Measurements from ENCODE around the gene TNF. TPM values are rescaled to one million over a fixed set of nuclear protein-coding genes. Genes with fewer than 3 reads are reported as not detected.
A peak's percentile ranks its signal among the peaks of the same experiment; 100 is the strongest.

TNF gene
- polyA plus RNA-seq, 3 donors, result 7.1 to 13.7 (median 9.6) TPM

DNA sequence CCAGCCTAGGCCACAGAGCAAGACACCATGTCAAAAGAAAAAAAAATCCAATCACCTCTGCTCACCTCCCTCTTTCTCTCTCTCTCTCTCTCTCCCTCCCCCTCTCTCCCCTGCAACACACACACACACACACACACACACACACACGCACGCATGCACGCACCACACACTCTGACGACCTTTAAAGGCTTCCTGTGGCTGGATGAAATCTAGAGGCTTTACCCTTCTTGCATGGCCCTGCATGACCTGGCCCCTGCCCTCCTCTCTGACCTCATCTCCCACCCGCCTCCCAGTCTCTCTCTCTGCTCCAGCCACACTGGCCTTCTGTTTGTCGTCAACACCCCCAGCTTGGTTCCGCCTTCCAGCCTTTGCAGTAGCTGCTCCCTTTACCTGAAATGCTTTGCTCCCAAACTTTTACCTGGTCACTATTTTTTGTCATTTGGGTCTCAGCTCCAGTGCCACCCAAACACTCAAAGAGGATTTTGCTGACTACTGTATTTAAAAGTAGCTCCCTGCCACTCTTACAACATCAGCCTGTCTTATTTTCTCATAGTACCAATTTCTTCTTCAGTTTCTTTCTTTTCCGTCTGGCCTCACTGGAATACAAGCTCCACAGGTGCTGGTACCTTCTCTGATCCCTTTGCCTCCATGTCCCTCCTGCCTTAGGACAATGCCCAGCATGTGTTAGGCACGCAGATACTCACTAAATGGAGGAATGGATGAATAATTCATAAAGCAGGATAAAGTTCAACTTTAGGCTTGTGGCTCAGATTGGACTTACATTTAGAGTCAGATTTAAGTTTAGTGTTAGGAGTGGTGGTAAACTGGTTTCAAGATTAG, 7.6 kb upstream of the TNF start:
- Mint-ChIP-seq H3K9me3 (peaks cover 0 to 2% (median 0%) of the 10 kb centered on the region in 7 donors), H3K4me1 (peaks cover 59% of the 10 kb centered on the region), H3K36me3 (peaks cover 4 to 6% of the 10 kb centered on the region in 2 donors), H3K27ac (peak overlapping the region; percentile 90 to 99 (median 97)), H3K27me3 (ENCODE audit: low read depth in 3 of 3) (peaks cover 1 to 6% (median 2%) of the 10 kb centered on the region in 3 donors), H3K4me3 (peak overlapping the region; percentile 42 to 77)
- peak overlapping the region; percentile 55 for H3K4me2 ChIP-seq (replicated peaks; ENCODE audit: extremely low read depth, low read length, poor library complexity, severe bottlenecking)
- H3K4me3 ChIP-seq (replicated peaks in 1 of 3; ENCODE audit: low read depth in 2 of 3, low read length in 3 of 3), result peak overlapping the region in 1 of 3 experiments; percentile 41
- H2AFZ ChIP-seq (ENCODE audit: insufficient read depth, low read depth, low read length, poor library complexity, severe bottlenecking), result no peak overlapping the region
- TF ChIP-seq, protein P1, sequence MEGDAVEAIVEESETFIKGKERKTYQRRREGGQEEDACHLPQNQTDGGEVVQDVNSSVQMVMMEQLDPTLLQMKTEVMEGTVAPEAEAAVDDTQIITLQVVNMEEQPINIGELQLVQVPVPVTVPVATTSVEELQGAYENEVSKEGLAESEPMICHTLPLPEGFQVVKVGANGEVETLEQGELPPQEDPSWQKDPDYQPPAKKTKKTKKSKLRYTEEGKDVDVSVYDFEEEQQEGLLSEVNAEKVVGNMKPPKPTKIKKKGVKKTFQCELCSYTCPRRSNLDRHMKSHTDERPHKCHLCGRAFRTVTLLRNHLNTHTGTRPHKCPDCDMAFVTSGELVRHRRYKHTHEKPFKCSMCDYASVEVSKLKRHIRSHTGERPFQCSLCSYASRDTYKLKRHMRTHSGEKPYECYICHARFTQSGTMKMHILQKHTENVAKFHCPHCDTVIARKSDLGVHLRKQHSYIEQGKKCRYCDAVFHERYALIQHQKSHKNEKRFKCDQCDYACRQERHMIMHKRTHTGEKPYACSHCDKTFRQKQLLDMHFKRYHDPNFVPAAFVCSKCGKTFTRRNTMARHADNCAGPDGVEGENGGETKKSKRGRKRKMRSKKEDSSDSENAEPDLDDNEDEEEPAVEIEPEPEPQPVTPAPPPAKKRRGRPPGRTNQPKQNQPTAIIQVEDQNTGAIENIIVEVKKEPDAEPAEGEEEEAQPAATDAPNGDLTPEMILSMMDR (IDR thresholded peaks at IDR 0.05), result no peak
- no peaks in the 10 kb centered on the region for H3K79me2 ChIP-seq (ENCODE audit: insufficient read depth, low read length)
- H3K27ac ChIP-seq (ENCODE audit: low read depth in 1 of 2, low read length in 2 of 2), result peak overlapping the region; percentile 88 to 96
- no peaks in the 10 kb centered on the region for H3K36me3 ChIP-seq (replicated peaks in 1 of 2; ENCODE audit: control insufficient read depth in 1 of 2, insufficient read depth in 2 of 2, low read length in 2 of 2)
- intact Hi-C loops (cut with micrococcal nuclease), result loop anchor here in 1 of 2 donors (1.0 kb wide), 1 partner anchor 7 kb away; no protein-coding TSS in a partner anchor
- H3K9ac ChIP-seq (ENCODE audit: insufficient read depth, low read length, poor library complexity, severe bottlenecking), result peak overlapping the region; percentile 53
- no peaks in the 10 kb centered on the region for H4K20me1 ChIP-seq (ENCODE audit: insufficient read depth, low read length)
- peak in 1 of 3 donors; percentile 45 for DNase-seq
- peaks cover 41 to 46% of the 10 kb centered on the region in 2 donors for H3K4me1 ChIP-seq (ENCODE audit: control insufficient read depth in 1 of 2, insufficient read depth in 2 of 2, low read length in 2 of 2)
- 62% methylated on average over 7 of the region's 9 CpGs for WGBS (ENCODE audit: insufficient coverage)
- no peaks in the 10 kb centered on the region for H3K9me3 ChIP-seq (replicated peaks in 1 of 2; ENCODE audit: control insufficient read depth in 1 of 2, insufficient read depth in 1 of 2, low read length in 2 of 2)
- H3K27me3 ChIP-seq (ENCODE audit: control insufficient read depth in 2 of 2, insufficient read depth in 2 of 2, low read length in 2 of 2), result no peaks in the 10 kb centered on the region

DNA sequence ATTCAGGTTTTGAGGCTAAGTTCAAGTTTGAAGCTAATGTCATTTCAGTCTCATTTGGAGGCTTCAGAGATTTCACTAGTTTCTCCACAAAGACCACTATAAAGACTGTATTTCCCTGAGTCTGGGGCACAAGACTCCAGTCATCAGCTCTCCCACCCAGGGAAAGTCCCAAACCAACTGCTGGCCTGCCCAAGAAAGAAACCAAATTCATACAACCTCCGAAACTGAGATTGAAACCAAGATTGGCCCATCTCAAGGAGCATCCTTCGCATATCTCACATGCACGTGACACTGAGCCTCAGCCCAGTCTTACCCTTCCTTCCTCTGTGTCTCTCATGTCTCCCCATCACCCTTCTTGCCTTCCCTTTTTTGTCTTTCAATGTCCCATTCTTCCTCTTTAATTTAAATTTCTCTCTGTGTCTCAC, 6.8 kb upstream of the TNF start:
- intact Hi-C loops (cut with micrococcal nuclease), result loop anchor here in 1 of 2 donors (1.0 kb wide), 1 partner anchor 8 kb away; no protein-coding TSS in a partner anchor
- H3K9me3 ChIP-seq (replicated peaks in 1 of 2; ENCODE audit: control insufficient read depth in 1 of 2, insufficient read depth in 1 of 2, low read length in 2 of 2), result no peaks in the 10 kb centered on the region
- TF ChIP-seq, protein P1 (IDR thresholded peaks at IDR 0.05), result no peak
- peak overlapping the region in 1 of 3 experiments; percentile 41 for H3K4me3 ChIP-seq (replicated peaks in 1 of 3; ENCODE audit: low read depth in 2 of 3, low read length in 3 of 3)
- no peaks in the 10 kb centered on the region for H3K36me3 ChIP-seq (replicated peaks in 1 of 2; ENCODE audit: control insufficient read depth in 1 of 2, insufficient read depth in 2 of 2, low read length in 2 of 2)
- H3K4me2 ChIP-seq (replicated peaks; ENCODE audit: extremely low read depth, low read length, poor library complexity, severe bottlenecking), result peak overlapping the region; percentile 55
- peaks cover 33 to 38% of the 10 kb centered on the region in 2 donors for H3K4me1 ChIP-seq (ENCODE audit: control insufficient read depth in 1 of 2, insufficient read depth in 2 of 2, low read length in 2 of 2)
- peak overlapping the region; percentile 42 to 77 for H3K4me3 Mint-ChIP-seq
- no peak overlapping the region for H2AFZ ChIP-seq (ENCODE audit: insufficient read depth, low read depth, low read length, poor library complexity, severe bottlenecking)
- peak overlapping the region; percentile 90 to 99 (median 97) for H3K27ac Mint-ChIP-seq
- WGBS (ENCODE audit: insufficient coverage), result 3% methylated on average over 3 of the region's 3 CpGs
- no peaks in the 10 kb centered on the region for H3K27me3 ChIP-seq (ENCODE audit: control insufficient read depth in 2 of 2, insufficient read depth in 2 of 2, low read length in 2 of 2)
- peak overlapping the region; percentile 53 for H3K9ac ChIP-seq (ENCODE audit: insufficient read depth, low read length, poor library complexity, severe bottlenecking)
- peaks cover 0 to 2% (median 0%) of the 10 kb centered on the region in 7 donors for H3K9me3 Mint-ChIP-seq
- no peaks in the 10 kb centered on the region for H3K79me2 ChIP-seq (ENCODE audit: insufficient read depth, low read length)
- peak overlapping the region; percentile 88 to 96 for H3K27ac ChIP-seq (ENCODE audit: low read depth in 1 of 2, low read length in 2 of 2)
- peaks cover 52% of the 10 kb centered on the region for H3K4me1 Mint-ChIP-seq
- H3K27me3 Mint-ChIP-seq (ENCODE audit: low read depth in 3 of 3), result peaks cover 1 to 7% (median 2%) of the 10 kb centered on the region in 3 donors
- peak; percentile 93 to 99 (median 97) for DNase-seq
- H4K20me1 ChIP-seq (ENCODE audit: insufficient read depth, low read length), result no peaks in the 10 kb centered on the region
- peaks cover 4 to 6% of the 10 kb centered on the region in 2 donors for H3K36me3 Mint-ChIP-seq
